HG02870 (cell line): ENCODE measurements around the gene TIMM10.

ENCODE experiments used
- ATAC-seq: cut with Tn5 transposase; IDR thresholded peaks from one replicate; pipeline ENCODE4 v1.9.1; 2021; ENCODE audit warnings: mild to moderate bottlenecking, moderate library complexity; ENCODE audit not compliant: unreplicated experiment

The TIMM10 gene

DNA sequence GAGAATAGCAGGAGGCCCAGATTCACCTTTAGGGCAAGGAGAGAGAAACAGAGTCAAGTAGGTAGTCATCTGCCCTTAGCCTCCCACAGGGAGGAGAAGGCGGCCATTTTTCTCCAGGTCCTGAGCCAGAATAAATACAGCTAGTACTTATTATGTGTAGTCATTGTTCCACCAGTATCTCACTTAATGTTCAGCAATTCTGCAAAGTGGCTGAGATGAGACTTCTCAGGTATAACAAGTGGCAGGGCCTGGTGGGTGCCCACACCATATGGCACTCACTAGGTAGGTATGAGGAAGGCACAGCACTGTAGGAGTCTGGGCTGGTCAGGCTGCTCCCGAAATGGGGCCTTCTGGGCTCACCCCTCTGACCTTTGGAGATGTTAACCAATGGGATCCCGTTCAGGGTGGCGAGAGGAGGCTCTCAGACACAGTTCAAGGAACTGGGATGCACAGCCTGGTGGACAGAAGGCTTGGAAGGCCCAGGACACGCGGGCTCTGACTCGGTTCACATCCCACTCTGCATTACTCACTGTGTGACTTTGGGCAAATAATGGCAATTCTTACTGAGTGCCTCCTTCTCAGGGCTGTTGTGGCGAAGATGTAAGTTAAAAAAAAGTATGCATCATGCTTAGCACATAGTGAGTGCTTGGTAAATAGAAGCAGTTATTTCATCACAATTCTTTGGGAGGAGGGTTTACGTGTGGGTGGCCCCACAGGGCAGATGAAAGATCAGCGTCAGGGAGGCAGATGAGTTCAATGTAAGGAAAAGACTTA is 45.1 kb downstream of the TIMM10 start:
- no peak for ATAC-seq

- no peak for ATAC-seq
Observed at GRCh38 chr11:57484141-57484710, 46.3 kb downstream of the TIMM10 start.

DNA sequence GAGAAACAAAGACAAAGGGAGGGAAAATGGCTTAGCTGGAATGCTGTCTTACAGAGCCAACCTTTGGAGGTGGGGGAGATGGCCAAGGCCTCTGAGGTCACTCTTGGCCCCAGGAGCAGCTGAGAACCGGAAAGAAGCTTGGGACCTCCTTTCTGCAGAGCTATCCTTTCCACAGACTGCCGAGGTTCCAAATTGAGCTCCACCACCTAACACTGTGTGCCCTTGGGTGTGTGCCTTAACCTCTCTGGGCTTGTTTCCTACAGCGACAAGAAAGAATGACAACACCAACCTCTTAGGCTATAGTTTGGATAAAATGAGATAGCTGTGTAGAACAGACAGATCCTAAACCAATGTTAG is 47.0 kb downstream of the TIMM10 start:
- no peak for ATAC-seq

DNA sequence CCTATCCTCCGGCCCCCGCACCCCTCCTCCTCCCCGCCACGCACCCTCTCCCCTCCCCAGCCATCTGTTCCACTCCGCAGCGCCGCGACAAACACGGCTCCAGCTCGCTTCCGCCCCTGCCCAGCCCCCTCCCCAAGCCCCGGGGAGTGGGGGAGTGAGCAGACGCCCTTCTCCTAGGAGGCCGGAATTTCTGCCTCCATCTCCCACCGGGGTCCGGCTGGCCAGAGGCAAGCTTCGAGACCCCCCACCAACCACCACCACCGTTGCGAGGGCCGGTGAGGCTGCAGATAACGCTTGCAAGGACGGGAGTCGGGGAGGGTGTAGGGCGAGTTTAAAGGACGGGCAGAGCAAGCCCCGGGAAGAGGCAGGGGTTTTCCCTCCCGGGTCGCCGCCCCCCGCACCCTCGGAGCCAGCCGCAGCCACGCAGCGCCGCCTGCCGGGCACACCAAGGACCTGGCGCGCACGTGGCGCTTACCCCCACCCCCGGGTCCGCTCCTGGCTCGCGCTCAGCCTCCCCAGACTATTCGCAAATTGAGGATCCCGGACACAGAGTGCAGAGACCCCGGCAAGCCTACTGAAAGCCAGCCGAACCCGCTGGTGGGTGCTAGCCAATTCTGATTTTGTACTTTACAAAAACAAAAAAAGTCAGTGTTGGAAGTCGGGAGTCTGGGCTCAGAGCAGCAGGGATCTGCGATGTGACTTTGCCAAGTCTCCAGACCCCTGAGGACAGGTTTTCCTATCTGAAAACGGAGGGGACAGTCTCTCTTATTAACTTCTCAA is 47.6 kb downstream of the TIMM10 start:
- no peak for ATAC-seq

- ATAC-seq: no peak
Observed at GRCh38 chr11:57481915-57482781, 48.4 kb downstream of the TIMM10 start.

DNA sequence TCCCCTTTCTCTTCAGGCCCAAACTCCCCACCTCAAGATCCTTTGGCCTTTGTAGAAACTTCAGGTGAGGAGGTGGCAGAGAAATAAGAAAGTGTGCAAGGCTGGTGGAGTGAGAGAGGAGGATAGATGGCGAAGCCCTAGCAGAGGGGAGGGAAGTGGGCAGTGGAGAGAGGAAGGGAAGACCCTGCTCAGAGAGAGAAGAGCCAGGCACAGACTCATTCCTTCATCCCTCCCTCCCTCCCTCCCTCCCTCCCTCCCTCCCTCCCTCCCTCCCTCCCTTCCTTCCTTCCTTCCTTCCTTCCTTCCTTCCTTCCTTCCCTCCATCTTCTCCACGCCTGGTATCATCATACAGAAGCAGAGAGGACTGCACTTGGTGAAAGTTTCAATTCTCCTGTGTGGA is 49.2 kb downstream of the TIMM10 start:
- ATAC-seq: no peak

GRCh38 chr11:57480409-57481137 is 50.0 kb downstream of the TIMM10 start:
- ATAC-seq: peak; percentile 35

GRCh38 chr11:57479911-57480310 is 50.6 kb downstream of the TIMM10 start:
- no peak for ATAC-seq

DNA sequence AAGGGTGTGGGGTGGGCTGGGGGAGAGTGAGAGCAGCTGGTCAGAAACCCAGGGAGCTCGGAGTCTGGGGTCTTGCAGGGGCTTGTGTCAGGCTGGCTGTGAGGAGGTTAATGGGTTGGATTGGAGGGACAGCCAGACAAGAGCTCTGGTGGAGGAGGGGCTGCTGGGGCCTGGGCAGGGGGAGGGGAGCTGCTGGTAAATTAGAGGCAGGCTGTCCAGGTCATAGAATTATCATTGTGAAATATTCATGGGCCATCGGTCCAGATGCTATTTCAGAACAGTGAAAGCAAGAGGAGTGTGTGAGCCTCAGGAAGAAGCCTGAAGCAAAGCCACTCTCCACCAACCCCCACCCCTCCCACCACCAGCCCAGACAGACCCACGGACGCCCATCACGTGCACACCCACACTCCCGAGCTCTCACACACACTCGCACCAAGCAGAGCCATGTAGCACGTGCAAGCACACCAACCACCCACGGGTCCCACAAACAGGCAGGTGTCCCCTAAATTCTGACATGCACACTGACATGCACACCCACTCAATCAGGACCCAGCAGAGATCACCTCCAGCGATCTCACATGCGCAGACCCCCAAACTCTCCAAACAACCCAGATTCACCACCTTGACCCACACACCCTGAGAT is 51.4 kb downstream of the TIMM10 start:
- no peak for ATAC-seq
